ENCODE data around the gene CPTP. TPM values are rescaled to one million over a fixed set of nuclear protein-coding genes. Genes with fewer than 3 reads are reported as not detected.

The CPTP gene
- total RNA-seq: 8.5 TPM

GRCh38 chr1:1324524-1325287, at the start of gene CPTP, which contains the start of gene INTS11:
TSS of gene CPTP (plus strand) at chr1:1324802. CDS start at chr1:1326911, 2,109 bp downstream.
TSS of gene INTS11 (minus strand) at chr1:1324660. CDS start at chr1:1324608, 52 bp downstream.
- Histone ChIP-seq H3K9me3 (ENCODE audit: low read depth, low read length) (no peaks in the 10 kb centered on the region), H3K4me1 (ENCODE audit: insufficient read depth, low read length) (peaks cover 27% of the 10 kb centered on the region), H3K27me3 (ENCODE audit: insufficient read depth, low read length) (no peaks in the 10 kb centered on the region), H3K4me3 (ENCODE audit: low read length) (peak within 1 kb of the TSS; percentile 74)

DNA sequence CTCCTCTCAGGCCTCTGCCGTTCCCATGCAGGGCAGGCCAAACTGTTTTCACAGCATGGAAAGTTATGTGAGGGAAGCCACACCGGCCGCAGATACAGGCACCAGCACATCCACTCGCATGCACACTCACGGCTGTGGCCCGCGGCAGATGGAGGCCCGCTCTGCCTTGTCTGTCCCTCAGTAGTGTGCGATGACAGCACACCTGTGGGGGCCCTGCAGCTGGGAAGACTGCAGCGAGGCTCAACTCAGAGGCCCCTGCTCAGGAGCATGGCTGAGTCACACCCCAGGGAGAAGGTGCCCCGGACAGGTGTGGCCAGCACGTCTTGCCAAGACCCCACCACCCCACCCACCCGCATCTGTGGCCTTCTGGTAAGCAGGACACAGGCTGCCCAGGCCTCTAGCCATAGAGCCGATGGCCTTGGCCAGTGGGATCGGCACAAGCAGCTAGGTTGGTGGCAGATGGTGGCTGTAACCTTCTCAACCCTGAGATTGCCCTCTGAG, 49.6 kb upstream of the CPTP start:
- H3K9me3 ChIP-seq (ENCODE audit: low read depth, low read length): no peaks in the 10 kb centered on the region
- H3K4me1 ChIP-seq (ENCODE audit: insufficient read depth, low read length): peaks cover 39% of the 10 kb centered on the region
- no peak overlapping the region for H3K4me3 ChIP-seq (ENCODE audit: low read length)
- H3K27me3 ChIP-seq (ENCODE audit: insufficient read depth, low read length): no peaks in the 10 kb centered on the region

DNA sequence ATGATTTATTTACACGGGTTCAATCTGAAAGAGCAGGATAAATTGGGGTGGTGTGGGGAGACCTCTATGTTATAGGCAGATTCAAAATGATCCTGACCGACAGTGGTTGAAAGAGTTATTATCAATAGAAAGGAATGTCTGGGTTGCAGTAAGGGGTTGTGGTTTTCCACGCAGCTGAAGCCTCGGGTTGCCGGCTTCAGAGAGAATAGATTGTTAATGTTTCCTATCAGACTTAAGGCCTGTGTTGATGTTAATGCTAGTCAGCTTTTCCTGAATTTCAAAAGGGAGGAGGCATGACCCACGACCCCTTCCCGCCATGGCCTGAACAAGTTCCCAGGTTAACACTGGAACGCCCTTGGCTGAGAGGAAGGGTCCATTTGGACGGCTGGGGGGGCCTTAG, 48.8 kb upstream of the CPTP start:
- no peak overlapping the region for H3K4me3 ChIP-seq (ENCODE audit: low read length)
- H3K4me1 ChIP-seq (ENCODE audit: insufficient read depth, low read length): peaks cover 30% of the 10 kb centered on the region
- H3K9me3 ChIP-seq (ENCODE audit: low read depth, low read length): no peaks in the 10 kb centered on the region
- H3K27me3 ChIP-seq (ENCODE audit: insufficient read depth, low read length): no peaks in the 10 kb centered on the region

DNA sequence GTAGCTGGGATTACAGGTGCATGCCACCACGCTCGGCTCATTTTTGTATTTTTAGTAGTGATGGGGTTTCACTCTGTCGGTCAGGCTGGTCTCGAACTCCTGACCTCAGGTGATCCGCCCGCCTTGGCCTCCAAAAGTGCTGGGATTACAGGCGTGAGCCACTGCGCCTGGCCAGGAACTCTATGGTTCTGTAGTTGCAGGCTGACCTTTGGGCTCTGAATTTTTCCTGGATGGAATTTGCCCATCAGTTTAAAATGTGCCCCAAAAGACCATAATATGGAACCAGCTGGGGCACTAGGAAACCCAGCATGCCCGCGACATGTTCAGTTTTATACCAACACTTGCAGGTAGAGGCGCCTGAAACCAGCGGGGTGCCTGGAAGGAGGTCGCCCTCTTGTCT, 46.0 kb upstream of the CPTP start:
- Histone ChIP-seq H3K4me1 (ENCODE audit: insufficient read depth, low read length) (peaks cover 7% of the 10 kb centered on the region), H3K4me3 (ENCODE audit: low read length) (no peak overlapping the region), H3K9me3 (ENCODE audit: low read depth, low read length) (no peaks in the 10 kb centered on the region), H3K27me3 (ENCODE audit: insufficient read depth, low read length) (no peaks in the 10 kb centered on the region)

DNA sequence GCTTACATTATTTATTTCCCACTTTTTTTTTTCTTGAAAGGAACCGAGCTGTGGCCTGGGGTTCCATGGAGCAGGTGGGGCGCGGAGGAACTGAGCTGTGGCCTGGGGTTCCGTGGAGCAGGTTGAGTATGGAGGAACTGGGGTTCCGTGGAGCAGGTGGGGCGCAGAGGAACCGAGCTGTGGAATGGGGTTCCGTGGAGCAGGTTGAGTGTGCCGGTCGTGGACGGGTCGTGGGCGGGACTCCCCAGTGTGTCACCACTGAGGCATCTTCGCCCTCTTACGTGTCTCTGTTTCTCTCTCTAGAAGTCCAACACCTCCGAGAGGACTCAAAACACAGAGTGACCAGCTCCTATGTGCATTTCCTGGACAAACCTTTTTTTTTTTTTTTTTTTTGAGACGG, 45.6 kb upstream of the CPTP start:
- no peaks in the 10 kb centered on the region for H3K27me3 ChIP-seq (ENCODE audit: insufficient read depth, low read length)
- H3K4me3 ChIP-seq (ENCODE audit: low read length): no peak overlapping the region
- H3K9me3 ChIP-seq (ENCODE audit: low read depth, low read length): no peaks in the 10 kb centered on the region
- H3K4me1 ChIP-seq (ENCODE audit: insufficient read depth, low read length): peaks cover 7% of the 10 kb centered on the region

- Histone ChIP-seq H3K9me3 (ENCODE audit: low read depth, low read length) (no peaks in the 10 kb centered on the region), H3K4me3 (ENCODE audit: low read length) (no peak overlapping the region), H3K27me3 (ENCODE audit: insufficient read depth, low read length) (no peaks in the 10 kb centered on the region), H3K4me1 (ENCODE audit: insufficient read depth, low read length) (no peaks in the 10 kb centered on the region)
Observed at GRCh38 chr1:1280782-1281481, 43.7 kb upstream of the CPTP start.

DNA sequence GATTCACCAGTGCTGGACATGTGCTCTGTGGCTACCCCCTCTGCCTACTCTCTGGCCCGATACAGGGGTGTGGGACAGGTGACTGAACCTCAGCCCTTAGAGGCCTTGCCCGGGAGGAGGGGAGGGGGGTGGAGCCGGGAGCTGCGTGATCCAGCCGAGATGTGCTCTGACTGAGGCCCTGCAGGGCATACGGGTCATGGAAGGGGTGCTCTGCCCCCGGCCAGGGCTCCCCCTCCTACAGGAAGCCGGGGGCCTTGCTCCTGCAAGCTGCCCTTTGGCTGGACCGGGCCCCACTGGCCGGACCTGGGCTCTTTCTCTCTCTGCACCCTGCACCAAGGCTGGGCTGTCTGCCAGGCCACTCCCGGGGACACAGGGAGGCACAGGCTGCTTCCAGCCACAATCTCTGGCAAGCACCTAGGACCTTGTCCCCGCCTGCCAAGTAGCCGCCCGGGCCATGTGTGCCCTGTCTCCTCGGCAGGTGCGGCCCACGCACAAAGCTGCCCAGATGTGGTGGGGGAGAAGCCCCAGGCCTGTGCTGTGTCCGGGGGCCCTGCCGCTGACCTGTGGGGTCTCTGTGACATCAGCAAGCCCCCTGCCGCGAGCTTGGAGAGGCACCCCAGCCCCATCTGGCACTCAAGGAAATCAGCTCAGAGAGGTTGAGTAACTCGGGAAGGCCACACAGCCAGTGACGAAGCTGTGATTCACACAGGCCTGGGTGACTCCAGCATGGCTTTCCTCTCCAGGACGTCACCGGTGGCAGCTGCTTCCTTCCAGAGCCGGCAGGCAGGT, 42.9 kb upstream of the CPTP start:
- Histone ChIP-seq H3K27me3 (ENCODE audit: insufficient read depth, low read length) (no peaks in the 10 kb centered on the region), H3K9me3 (ENCODE audit: low read depth, low read length) (no peaks in the 10 kb centered on the region), H3K4me3 (ENCODE audit: low read length) (no peak overlapping the region), H3K4me1 (ENCODE audit: insufficient read depth, low read length) (no peaks in the 10 kb centered on the region)

- no peaks in the 10 kb centered on the region for H3K4me1 ChIP-seq (ENCODE audit: insufficient read depth, low read length)
- no peaks in the 10 kb centered on the region for H3K27me3 ChIP-seq (ENCODE audit: insufficient read depth, low read length)
- no peaks in the 10 kb centered on the region for H3K9me3 ChIP-seq (ENCODE audit: low read depth, low read length)
- no peak overlapping the region for H3K4me3 ChIP-seq (ENCODE audit: low read length)
Observed at GRCh38 chr1:1282998-1283397, 41.6 kb upstream of the CPTP start.

DNA sequence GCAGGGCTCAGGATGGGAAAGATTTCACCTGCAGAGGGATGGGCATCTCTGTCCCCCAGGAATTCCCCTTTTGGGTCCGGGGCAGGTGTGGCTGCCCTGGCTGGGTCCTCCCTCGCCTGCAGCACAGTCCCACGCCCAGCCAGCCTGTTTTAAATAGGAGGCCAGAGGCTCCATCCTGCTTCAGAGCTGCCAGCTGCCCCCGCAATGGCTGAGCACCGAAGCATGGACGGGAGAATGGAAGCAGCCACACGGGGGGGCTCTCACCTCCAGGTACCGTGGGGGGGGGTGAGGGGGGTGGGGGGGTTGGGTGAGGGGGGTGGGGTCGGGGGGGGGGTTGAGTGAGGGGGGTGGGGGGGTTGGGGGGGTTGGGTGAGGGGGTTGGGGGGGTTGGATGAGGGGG, 40.8 kb upstream of the CPTP start:
- Histone ChIP-seq H3K9me3 (ENCODE audit: low read depth, low read length) (no peaks in the 10 kb centered on the region), H3K4me1 (ENCODE audit: insufficient read depth, low read length) (no peaks in the 10 kb centered on the region), H3K4me3 (ENCODE audit: low read length) (no peak overlapping the region), H3K27me3 (ENCODE audit: insufficient read depth, low read length) (no peaks in the 10 kb centered on the region)

DNA sequence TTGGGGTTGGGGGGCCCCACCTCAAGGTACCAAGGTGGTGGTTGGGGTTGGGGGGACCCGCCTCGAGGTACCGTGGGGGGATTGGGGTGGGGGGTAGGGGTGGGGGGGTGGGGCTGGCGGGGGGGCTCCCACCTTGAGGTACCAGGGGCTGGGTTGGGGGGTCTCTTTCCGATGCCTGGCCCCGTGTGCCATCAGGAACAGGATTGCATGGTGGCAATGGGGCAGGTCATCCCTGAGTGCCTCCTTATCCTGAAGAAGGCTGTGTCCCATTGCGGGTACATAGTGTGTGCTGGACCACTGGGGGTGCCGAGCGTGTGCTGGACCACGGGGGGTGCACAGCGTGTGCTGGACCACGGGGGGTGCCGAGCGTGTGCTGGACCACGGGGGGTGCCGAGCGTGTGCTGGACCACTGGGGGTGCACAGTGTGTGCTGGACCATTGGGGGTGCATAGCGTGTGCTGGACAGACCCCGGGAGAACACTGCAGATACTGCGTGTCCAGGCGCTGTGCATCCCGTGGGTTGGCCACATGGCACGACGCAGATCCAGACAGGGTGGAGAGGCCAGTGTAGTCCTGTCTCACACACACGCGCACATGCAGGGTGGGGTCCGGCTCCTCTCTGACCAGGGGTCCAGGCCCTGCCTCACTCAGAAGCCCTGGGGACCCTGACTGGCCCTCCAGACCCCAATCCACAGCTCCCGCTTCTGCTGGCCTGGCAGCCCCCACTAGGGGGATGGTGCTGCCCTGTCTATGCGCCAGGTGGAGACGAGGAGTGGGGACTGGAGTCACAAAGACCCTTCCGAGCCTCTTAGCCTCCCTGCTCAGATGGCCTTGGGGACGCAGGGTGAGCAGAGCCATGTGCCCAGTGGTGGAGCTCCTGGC, 40.1 kb upstream of the CPTP start:
- Histone ChIP-seq H3K4me3 (ENCODE audit: low read length) (no peak overlapping the region), H3K27me3 (ENCODE audit: insufficient read depth, low read length) (no peaks in the 10 kb centered on the region), H3K4me1 (ENCODE audit: insufficient read depth, low read length) (no peaks in the 10 kb centered on the region), H3K9me3 (ENCODE audit: low read depth, low read length) (no peaks in the 10 kb centered on the region)

- Histone ChIP-seq H3K9me3 (ENCODE audit: low read depth, low read length) (no peaks in the 10 kb centered on the region), H3K4me3 (ENCODE audit: low read length) (no peak overlapping the region), H3K4me1 (ENCODE audit: insufficient read depth, low read length) (no peaks in the 10 kb centered on the region), H3K27me3 (ENCODE audit: insufficient read depth, low read length) (no peaks in the 10 kb centered on the region)
Observed at GRCh38 chr1:1285102-1285571, 39.5 kb upstream of the CPTP start.

- H3K4me1 ChIP-seq (ENCODE audit: insufficient read depth, low read length): no peaks in the 10 kb centered on the region
Observed at GRCh38 chr1:1285611-1286311, 38.8 kb upstream of the CPTP start.

DNA sequence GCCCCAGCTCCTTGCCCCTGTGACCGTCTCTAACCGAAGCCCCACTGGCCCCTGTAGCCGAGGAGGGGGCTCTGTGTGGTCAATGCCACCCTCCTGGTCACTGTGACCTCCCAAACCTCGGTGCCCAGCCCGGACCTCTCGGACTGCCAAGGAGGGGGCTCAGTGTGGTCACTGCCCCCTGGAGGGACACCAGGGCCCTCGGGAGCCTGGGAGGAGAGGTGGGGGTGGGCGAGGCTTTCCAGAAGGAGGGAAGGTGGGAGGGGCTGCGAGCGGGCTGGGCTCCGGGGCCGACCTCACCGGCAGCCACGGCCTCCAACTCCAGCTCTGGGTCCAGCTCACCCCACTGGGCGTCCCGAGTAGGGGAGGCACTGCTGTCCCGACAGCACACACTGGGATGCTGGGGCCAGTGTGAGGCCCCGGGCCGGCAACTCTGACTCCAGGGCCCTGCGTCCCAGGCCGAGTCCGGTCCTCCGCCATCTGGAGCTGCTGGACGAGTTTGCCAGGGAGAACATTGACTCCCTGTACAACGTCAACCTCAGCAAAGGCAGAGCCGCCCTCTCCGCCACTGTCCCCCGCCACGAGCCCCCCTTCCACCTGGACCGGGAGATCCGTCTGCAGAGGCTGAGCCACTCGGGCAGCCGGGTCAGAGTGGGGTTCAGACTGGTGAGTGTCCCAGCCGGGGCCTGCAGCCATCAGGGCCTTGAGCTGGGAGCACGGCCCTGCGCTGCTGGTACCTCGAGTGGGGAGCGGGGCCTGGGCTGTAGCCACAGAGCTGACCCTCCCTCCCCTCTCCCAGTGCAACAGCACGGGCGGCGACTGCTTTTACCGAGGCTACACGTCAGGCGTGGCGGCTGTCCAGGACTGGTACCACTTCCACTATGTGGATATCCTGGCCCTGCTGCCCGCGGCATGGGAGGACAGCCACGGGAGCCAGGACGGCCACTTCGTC, 38.0 kb upstream of the CPTP start:
- H3K9me3 ChIP-seq (ENCODE audit: low read depth, low read length): no peaks in the 10 kb centered on the region

More at GRCh38 chr1:1285611-1286311, 38.8 kb upstream of the CPTP start:
- Histone ChIP-seq H3K27me3 (ENCODE audit: insufficient read depth, low read length) (no peaks in the 10 kb centered on the region), H3K4me3 (ENCODE audit: low read length) (no peak overlapping the region), H3K9me3 (ENCODE audit: low read depth, low read length) (no peaks in the 10 kb centered on the region)

More for the DNA sequence above, 38.0 kb upstream of the CPTP start:
- no peak overlapping the region for H3K4me3 ChIP-seq (ENCODE audit: low read length)
- H3K4me1 ChIP-seq (ENCODE audit: insufficient read depth, low read length): no peaks in the 10 kb centered on the region
- no peaks in the 10 kb centered on the region for H3K27me3 ChIP-seq (ENCODE audit: insufficient read depth, low read length)
